Endothelial cell (in vitro differentiated cells): ENCODE results near the gene DVL1. TPM values are rescaled to one million over a fixed set of nuclear protein-coding genes. Genes with fewer than 3 reads are reported as not detected.

ENCODE experiments used
- DNase-seq: peaks from one replicate; pipeline ENCODE4 v3.0.0; 2021; ENCODE audit warnings: low spot score
- H3K27ac Mint-ChIP-seq: one replicate; pipeline ENCODE4 v1.8.0; 2021; ENCODE audit warnings: mixed read lengths, inconsistent platforms; ENCODE audit not compliant: unreplicated experiment
- H3K27me3 Mint-ChIP-seq: one replicate; pipeline ENCODE4 v1.8.0; 2021; ENCODE audit warnings: mild to moderate bottlenecking, moderate library complexity, mixed read lengths, inconsistent platforms; ENCODE audit not compliant: unreplicated experiment
- H3K36me3 Mint-ChIP-seq: one replicate; pipeline ENCODE4 v1.8.0; 2021; ENCODE audit warnings: mild to moderate bottlenecking, low read depth, mixed read lengths, inconsistent platforms; ENCODE audit not compliant: unreplicated experiment
- H3K4me1 Mint-ChIP-seq: one replicate; pipeline ENCODE4 v1.8.0; 2021; ENCODE audit warnings: mild to moderate bottlenecking, mixed read lengths, inconsistent platforms; ENCODE audit not compliant: unreplicated experiment
- H3K4me3 Mint-ChIP-seq: one replicate; pipeline ENCODE4 v1.8.0; 2021; ENCODE audit warnings: mild to moderate bottlenecking, mixed read lengths, inconsistent platforms; ENCODE audit not compliant: unreplicated experiment
- H3K9me3 Mint-ChIP-seq: one replicate; pipeline ENCODE4 v1.8.0; 2021; ENCODE audit warnings: mixed read lengths, inconsistent platforms; ENCODE audit not compliant: unreplicated experiment
- CTCF ChIP-seq: fragments of 200-600 bp; sonication (generic); IDR thresholded peaks from one replicate; pipeline ENCODE4 v1.5.0; 2021; ENCODE audit warnings: antibody characterized with exemption; ENCODE audit not compliant: unreplicated experiment
- total RNA-seq: library from RNA; stranded (reverse); fragmentation: NEBNext Ultra II Directional; extraction: Animal tissue kit (Norgen Biotek cat#: 25700); gene quantifications from one replicate; pipeline ENCODE4 v1.2.1, GENCODE V29; 2021; ENCODE audit not compliant: unreplicated experiment

The DVL1 gene
- total RNA-seq, 1 donor from 2014 or later = 26.7 TPM

- Mint-ChIP-seq H3K4me1 (no peaks in the 10 kb centered on the region), H3K4me3 (no peak overlapping the region), H3K27me3 (peaks cover 4% of the 10 kb centered on the region), H3K9me3 (no peaks in the 10 kb centered on the region), H3K27ac (no peak overlapping the region), H3K36me3 (no peaks in the 10 kb centered on the region)
- no peak for DNase-seq
- no peak for TF ChIP-seq CTCF
Observed at GRCh38 chr1:1294250-1294890, 54.8 kb downstream of the DVL1 start.

GRCh38 chr1:1293263-1294249, 55.7 kb downstream of the DVL1 start:
- Mint-ChIP-seq H3K27me3 (peaks cover 4% of the 10 kb centered on the region), H3K9me3 (no peaks in the 10 kb centered on the region), H3K4me3 (no peak overlapping the region), H3K36me3 (no peaks in the 10 kb centered on the region), H3K4me1 (no peaks in the 10 kb centered on the region), H3K27ac (no peak overlapping the region)
- DNase-seq = no peak
- no peak for TF ChIP-seq CTCF

- Mint-ChIP-seq H3K27ac (no peak overlapping the region), H3K27me3 (peaks cover 4% of the 10 kb centered on the region)
- no peak for DNase-seq
Observed at GRCh38 chr1:1292851-1293250, 56.4 kb downstream of the DVL1 start.

GRCh38 chr1:1292442-1292779, 56.8 kb downstream of the DVL1 start:
- Mint-ChIP-seq H3K36me3 (no peaks in the 10 kb centered on the region), H3K4me1 (no peaks in the 10 kb centered on the region), H3K27me3 (peaks cover 4% of the 10 kb centered on the region), H3K27ac (no peak overlapping the region), H3K9me3 (no peaks in the 10 kb centered on the region), H3K4me3 (no peak overlapping the region)
- DNase-seq = no peak
- TF ChIP-seq CTCF = no peak

More at GRCh38 chr1:1292851-1293250, 56.4 kb downstream of the DVL1 start:
- TF ChIP-seq CTCF = no peak
- H3K9me3 Mint-ChIP-seq = no peaks in the 10 kb centered on the region
- H3K4me1 Mint-ChIP-seq = no peaks in the 10 kb centered on the region
- H3K36me3 Mint-ChIP-seq = no peaks in the 10 kb centered on the region
- no peak overlapping the region for H3K4me3 Mint-ChIP-seq
